Ectodermal cell (in vitro differentiated cells): ENCODE results near the gene PSMB11. TPM values are rescaled to one million over a fixed set of nuclear protein-coding genes. Genes with fewer than 3 reads are reported as not detected.

Experiments used
- H3K27ac ChIP-seq: 2 replicates; pipeline ENCODE4 v1.7.0; 2013; ENCODE audit warnings: mild to moderate bottlenecking, low read depth, low read length; ENCODE audit not compliant: insufficient read depth, poor library complexity, severe bottlenecking
- H3K27me3 ChIP-seq: 2 replicates; pipeline ENCODE4 v1.7.0; 2013; ENCODE audit warnings: mild to moderate bottlenecking, low read length; ENCODE audit not compliant: insufficient read depth, control insufficient read depth, poor library complexity, severe bottlenecking
- H3K36me3 ChIP-seq: one replicate; pipeline ENCODE4 v1.7.0; 2013; ENCODE audit warnings: low read length; ENCODE audit not compliant: control insufficient read depth, insufficient read depth
- H3K4me1 ChIP-seq: one replicate; pipeline ENCODE4 v1.7.0; 2013; ENCODE audit warnings: low read length; ENCODE audit not compliant: control insufficient read depth, insufficient read depth
- H3K4me3 ChIP-seq: 2 replicates; pipeline ENCODE4 v1.7.0; 2013; ENCODE audit warnings: low read depth, low read length, control low read depth; ENCODE audit not compliant: insufficient read depth
- H3K9me3 ChIP-seq: 2 replicates; pipeline ENCODE4 v1.7.0; 2013; ENCODE audit warnings: mild to moderate bottlenecking, low read length, moderate library complexity; ENCODE audit not compliant: control insufficient read depth
- WGBS, 2 experiments: methylation state at CpG; one replicate each; pipeline ENCODE4 v1.1.7; 2013; ENCODE audit warnings: missing lambda C conversion rate in 2 of 2; 5-methylcytosine and 5-hydroxymethylcytosine counted together
- polyA plus RNA-seq, 4 experiments: library from polyadenylated mRNA; stranded (reverse); fragments of 50-300 nt; gene quantifications; one replicate each; pipeline ENCODE4 v1.2.3, GENCODE V29; 2013

PSMB11 gene, protein sequence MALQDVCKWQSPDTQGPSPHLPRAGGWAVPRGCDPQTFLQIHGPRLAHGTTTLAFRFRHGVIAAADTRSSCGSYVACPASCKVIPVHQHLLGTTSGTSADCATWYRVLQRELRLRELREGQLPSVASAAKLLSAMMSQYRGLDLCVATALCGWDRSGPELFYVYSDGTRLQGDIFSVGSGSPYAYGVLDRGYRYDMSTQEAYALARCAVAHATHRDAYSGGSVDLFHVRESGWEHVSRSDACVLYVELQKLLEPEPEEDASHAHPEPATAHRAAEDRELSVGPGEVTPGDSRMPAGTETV
- not detected for polyA plus RNA-seq (2013, experiment 1 of 4)
- not detected for polyA plus RNA-seq (2013, experiment 2 of 4)
- not detected for polyA plus RNA-seq (2013, experiment 3 of 4)
- not detected for polyA plus RNA-seq (2013, experiment 4 of 4)

DNA sequence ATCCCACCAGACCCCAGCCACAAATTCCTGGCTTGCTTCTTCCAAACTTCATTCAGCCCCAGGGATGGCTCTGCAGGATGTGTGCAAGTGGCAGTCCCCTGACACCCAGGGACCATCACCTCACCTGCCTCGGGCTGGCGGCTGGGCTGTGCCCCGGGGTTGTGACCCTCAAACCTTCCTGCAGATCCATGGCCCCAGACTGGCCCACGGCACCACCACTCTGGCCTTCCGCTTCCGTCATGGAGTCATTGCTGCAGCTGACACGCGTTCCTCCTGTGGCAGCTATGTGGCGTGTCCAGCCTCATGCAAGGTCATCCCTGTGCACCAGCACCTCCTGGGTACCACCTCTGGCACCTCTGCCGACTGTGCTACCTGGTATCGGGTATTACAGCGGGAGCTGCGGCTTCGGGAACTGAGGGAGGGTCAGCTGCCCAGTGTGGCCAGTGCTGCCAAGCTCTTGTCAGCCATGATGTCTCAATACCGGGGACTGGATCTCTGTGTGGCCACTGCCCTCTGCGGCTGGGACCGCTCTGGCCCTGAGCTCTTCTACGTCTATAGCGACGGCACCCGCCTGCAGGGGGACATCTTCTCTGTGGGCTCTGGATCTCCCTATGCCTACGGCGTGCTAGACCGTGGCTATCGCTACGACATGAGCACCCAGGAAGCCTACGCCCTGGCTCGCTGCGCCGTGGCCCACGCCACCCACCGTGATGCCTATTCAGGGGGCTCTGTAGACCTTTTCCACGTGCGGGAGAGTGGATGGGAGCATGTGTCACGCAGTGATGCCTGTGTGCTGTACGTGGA is at the start of gene PSMB11:
Gene PSMB11 (plus strand): TSS at position 51 of the 804 bp plus-strand sequence. CDS start 14 bp downstream, at position 65.
- no peaks in the 10 kb centered on the region for H3K27me3 ChIP-seq
- 94 to 95% methylated on average over 36 of the region's 36 CpGs for WGBS, 2 experiments
- no peak within 1 kb of the TSS for H3K27ac ChIP-seq
- H3K4me3 ChIP-seq, result no peak within 1 kb of the TSS
- H3K36me3 ChIP-seq, result no peaks in the 10 kb centered on the region
- no peaks in the 10 kb centered on the region for H3K9me3 ChIP-seq
- peaks cover 12% of the 10 kb centered on the region for H3K4me1 ChIP-seq

DNA sequence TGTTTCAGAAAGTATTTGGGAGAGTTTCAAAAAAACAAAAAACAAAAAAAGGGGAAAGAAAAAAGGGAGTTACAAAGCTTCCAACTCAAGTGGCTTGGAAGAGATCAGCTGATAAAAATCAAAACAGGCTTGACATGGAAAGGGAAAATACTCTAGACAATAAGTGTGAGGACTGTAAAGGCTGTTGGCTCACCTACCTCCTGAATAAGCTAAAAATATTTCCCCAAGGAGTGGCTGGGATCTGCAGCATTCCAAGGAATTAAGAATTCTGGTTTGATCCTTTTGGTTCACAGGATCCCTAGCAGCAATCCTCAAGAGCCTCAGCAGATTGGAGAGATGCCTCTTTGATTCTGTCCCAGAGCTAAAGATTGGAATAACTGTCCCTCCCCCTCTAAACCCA is 48.5 kb upstream of the PSMB11 start:
- H3K36me3 ChIP-seq, result no peaks in the 10 kb centered on the region

DNA sequence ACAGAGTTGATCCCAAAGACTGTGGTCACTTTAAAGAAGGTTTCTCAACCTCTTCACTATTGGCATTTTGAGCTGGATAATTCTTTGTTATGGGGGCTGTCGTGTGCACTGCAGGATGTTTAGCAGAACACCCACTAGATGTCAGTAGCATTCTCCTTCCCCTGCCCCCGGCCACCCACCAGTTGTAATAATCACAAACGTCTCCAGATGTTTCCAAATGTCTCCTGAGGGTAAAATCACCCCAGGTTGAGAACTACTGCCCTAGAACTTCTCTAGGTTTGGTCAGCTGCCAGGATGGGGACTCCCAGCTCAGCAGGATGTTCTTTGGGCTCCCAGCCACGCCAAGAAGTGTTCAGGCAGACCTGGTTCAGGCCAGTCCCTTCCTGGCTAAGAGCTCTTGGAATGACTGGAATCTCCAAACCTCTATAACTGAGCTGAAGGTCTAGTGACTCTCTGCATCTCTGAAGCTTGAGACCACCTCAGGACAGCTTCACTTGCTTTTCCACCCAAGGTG is 47.2 kb upstream of the PSMB11 start:
- WGBS, 2 experiments, result 29 to 31% methylated on average over 4 of the region's 4 CpGs
- Histone ChIP-seq H3K4me3 (no peak overlapping the region), H3K9me3 (no peaks in the 10 kb centered on the region), H3K4me1 (peaks cover 9% of the 10 kb centered on the region), H3K27ac (peak overlapping the region; percentile 11), H3K27me3 (no peaks in the 10 kb centered on the region), H3K36me3 (no peaks in the 10 kb centered on the region)

More for the DNA sequence above, 48.5 kb upstream of the PSMB11 start:
- Histone ChIP-seq H3K4me1 (peaks cover 9% of the 10 kb centered on the region), H3K4me3 (no peak overlapping the region), H3K27me3 (no peaks in the 10 kb centered on the region), H3K9me3 (no peaks in the 10 kb centered on the region), H3K27ac (no peak overlapping the region)

DNA sequence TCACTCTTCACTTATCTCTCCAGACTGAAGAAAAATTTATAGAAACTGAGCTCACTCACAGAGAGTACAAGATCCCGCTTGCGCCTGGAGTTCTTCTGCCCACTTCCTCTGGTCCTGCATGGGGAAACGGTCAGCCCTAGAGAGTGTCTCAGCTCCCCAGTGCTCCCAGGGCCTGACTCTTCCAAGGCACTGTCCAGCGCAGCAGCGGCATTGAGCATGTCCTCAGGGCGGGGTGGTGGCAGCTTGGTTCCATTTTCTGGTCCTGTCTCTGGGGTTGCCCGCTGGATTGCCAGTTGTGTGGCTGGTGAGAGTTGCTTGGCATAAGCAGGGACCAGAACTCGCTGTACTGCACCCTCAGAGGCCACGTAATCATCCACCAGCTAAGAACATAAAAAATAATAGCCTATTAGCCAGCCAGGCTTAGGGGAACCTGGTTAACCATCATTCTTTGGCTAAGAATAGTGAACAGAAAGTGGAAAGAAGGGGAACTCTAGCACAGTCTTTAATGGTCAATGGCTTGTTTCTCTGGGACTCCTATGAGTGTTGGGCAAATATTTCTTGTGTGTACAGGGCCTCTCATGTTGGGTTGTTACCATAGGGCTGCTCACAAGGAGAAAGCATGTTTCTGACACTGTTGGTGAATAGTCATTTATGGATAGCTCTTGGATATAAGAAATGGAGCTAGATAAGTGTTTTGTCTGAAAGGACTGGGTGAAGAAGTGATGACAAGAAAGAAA is 46.0 kb upstream of the PSMB11 start:
- Histone ChIP-seq H3K27me3 (no peaks in the 10 kb centered on the region), H3K27ac (no peak overlapping the region), H3K9me3 (no peaks in the 10 kb centered on the region), H3K4me1 (peaks cover 9% of the 10 kb centered on the region), H3K36me3 (no peaks in the 10 kb centered on the region), H3K4me3 (no peak overlapping the region)
- 93 to 94% methylated on average over 9 of the region's 9 CpGs for WGBS, 2 experiments

DNA sequence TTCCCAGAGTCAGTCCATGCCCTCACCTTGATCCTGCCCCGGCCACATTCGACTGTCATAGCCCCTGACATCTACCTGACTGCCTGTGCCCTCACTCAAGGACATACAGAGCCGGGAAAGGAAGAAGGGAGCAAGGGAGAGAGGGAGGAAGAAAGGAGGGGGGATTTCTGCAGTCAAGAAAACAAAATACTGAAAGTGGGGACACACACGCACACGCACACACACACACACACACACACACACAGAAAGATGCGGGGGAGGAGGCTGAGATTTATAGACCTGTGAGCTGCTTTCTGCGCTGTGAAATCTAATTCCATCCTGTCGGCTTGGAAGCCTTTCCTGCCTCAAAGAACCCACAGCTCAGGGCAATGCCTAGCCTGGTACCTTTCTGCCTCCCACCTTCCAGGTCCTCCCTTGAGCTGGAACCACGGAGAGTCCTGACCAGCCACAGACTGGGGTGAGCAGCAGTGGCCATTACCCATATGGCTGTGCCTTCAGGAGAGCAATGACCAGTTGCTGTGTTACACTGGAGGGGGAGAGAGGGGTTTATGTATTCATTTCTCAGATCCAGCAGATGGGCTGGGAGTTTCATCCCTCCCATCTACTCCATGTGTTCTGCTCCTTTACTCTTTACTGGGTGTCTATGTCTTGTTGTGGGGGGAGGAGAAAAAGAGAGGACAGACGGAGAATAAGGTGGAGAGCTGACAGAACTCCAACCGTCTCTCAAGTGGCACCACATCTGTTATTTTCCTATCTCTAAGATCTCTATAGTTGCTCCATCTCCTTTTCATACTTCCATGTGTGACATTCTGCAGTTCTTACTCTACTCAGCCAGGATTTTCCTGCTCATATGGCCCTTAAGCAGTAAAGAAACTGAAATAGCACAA is 45.0 kb upstream of the PSMB11 start:
- WGBS, 2 experiments, result 81% methylated on average over 11 of the region's 11 CpGs
- H3K4me1 ChIP-seq, result peaks cover 9% of the 10 kb centered on the region
- no peak overlapping the region for H3K4me3 ChIP-seq
- no peaks in the 10 kb centered on the region for H3K27me3 ChIP-seq
- no peaks in the 10 kb centered on the region for H3K9me3 ChIP-seq
- H3K36me3 ChIP-seq, result no peaks in the 10 kb centered on the region
- no peak overlapping the region for H3K27ac ChIP-seq

DNA sequence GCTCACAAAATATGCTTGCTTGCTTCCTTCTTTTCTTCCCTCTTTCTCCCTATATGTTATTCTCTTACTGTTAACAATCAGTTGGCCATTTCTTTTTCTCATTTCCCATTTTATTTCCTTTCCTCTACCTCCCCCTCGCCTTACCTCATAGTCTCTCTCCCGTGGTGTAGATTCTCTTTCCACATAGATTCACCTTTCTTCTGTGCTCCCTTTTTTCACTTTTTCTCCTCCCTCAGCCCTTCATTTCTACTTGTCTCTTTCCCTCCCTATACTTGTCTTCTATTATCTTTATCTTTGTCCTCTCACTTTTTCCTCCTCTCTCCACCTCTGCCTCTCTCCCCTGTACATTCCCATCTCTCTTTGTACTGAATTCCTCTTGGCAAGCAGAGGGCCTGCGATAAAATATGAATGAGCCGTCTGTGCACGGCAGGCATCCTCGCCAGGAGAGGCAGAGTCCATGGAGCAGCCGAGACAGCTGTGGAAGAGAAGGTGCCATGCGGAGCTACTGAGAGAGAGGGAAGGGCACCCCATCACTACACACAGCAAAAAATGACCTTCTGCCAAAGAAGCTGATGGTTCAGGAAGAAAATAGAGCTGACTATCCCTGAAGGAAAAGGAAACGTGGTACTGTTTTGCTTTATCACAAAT is 44.2 kb upstream of the PSMB11 start:
- 85 to 88% methylated on average over 9 of the region's 9 CpGs for WGBS, 2 experiments
- Histone ChIP-seq H3K27me3 (no peaks in the 10 kb centered on the region), H3K4me3 (no peak overlapping the region), H3K27ac (no peak overlapping the region), H3K4me1 (peaks cover 9% of the 10 kb centered on the region), H3K36me3 (no peaks in the 10 kb centered on the region), H3K9me3 (no peaks in the 10 kb centered on the region)

DNA sequence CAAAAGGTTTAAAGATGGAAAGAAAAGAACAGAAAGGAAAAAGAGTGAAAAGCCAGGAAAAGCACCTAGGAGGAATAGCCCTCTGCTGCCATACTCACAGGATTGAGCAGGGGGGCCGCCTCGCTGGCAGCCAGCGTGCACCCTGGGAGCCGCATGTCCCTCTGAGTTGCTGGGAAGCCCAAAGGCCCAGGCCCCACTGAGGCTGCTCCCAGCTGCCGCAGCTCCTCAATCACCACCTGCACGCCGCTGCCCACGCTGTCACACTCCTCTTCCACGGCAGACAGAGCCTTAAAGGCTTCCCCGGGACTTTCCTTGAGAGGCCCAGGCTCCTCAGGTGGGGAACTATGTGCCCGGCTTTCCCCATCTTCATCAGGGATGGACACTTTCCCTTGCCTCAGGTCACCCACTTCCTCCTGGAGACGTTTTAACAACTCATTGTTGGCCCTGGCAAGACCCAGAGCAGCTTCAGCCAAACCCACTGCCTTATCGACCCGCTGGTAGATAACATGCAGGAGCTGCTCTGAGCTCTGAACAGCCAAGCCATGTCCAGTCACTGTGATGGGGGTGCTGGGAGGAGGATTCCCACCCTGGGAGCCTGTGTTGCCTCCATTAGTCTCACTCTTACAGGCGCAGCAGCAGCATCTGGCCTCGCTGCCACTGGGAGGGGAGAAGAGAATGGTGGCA is 43.5 kb upstream of the PSMB11 start:
- Histone ChIP-seq H3K27me3 (no peaks in the 10 kb centered on the region), H3K36me3 (no peaks in the 10 kb centered on the region), H3K9me3 (no peaks in the 10 kb centered on the region), H3K4me3 (no peak overlapping the region), H3K4me1 (peaks cover 9% of the 10 kb centered on the region), H3K27ac (no peak overlapping the region)
- 91% methylated on average over 16 of the region's 16 CpGs for WGBS, 2 experiments

DNA sequence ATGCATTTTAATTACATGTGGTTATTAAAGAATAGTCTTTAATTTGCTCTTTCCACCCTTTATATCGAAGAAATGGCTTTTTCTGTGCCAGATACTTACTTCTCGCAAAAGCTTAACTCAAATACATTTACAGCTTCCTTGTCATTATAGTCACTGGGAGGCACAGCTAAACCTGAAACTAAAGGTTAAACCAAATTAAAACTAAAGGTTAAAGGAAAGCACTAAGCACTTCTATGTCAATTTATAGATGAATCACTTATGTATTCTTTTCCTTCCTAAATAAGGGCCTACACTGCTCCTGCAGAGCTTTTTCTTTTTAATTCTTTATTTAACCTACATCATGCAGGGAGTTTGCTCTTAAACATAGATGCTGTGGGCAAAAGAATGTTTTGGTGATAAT is 41.2 kb upstream of the PSMB11 start:
- Histone ChIP-seq H3K36me3 (no peaks in the 10 kb centered on the region), H3K4me3 (no peak overlapping the region), H3K27me3 (no peaks in the 10 kb centered on the region), H3K4me1 (no peaks in the 10 kb centered on the region), H3K9me3 (no peaks in the 10 kb centered on the region), H3K27ac (no peak overlapping the region)
- 96 to 98% methylated on average over 2 of the region's 2 CpGs for WGBS, 2 experiments
